ENCODE measurements around the gene SEC61A2.

SEC61A2 gene

GRCh38 chr10:12130237-12130872 lies 878 bp downstream of the SEC61A2 start:
- DNase-seq (ENCODE audit: low spot score), result peak; percentile 68
- TF ChIP-seq CTCF (IDR thresholded peaks at IDR 0.05; ENCODE audit: borderline replicate concordance, control extremely low read depth, extremely low read depth, insufficient read depth, missing control alignments), result peak; percentile 28
- in situ Hi-C loops (cut with MboI; ENCODE audit: low sequenced_read_pairs, unreplicated experiment), result no loop called here

DNA sequence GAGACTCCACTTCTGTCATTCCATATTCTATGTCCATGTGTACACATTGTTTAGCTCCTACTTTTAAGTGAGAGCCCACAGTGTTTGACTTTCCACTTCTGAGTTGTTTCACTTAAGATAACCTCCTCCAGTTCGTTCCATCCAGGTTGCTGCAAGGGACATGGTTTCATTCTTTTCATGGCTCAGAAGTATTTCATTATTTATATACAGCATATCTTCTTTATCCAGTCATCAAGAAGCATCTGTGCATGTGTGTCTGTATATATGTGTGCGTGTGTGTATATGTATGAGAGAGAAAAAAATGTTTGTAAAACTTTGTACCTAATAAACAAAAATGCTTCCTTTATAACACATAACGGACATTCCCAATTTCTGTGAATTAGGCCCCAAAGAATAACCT lies 6.2 kb downstream of the SEC61A2 start:
- no peak for TF ChIP-seq CTCF (IDR thresholded peaks at IDR 0.05; ENCODE audit: borderline replicate concordance, control extremely low read depth, extremely low read depth, insufficient read depth, missing control alignments)
- in situ Hi-C loops (cut with MboI; ENCODE audit: low sequenced_read_pairs, unreplicated experiment), result no loop called here
- no peak for DNase-seq (ENCODE audit: low spot score)

GRCh38 chr10:12140038-12140437 lies 10.6 kb downstream of the SEC61A2 start:
- DNase-seq (ENCODE audit: low spot score), result no peak
- in situ Hi-C loops (cut with MboI; ENCODE audit: low sequenced_read_pairs, unreplicated experiment), result no loop called here
- TF ChIP-seq CTCF (IDR thresholded peaks at IDR 0.05; ENCODE audit: borderline replicate concordance, control extremely low read depth, extremely low read depth, insufficient read depth, missing control alignments), result no peak

GRCh38 chr10:12144538-12144937 lies 15.1 kb downstream of the SEC61A2 start:
- TF ChIP-seq CTCF (IDR thresholded peaks at IDR 0.05; ENCODE audit: borderline replicate concordance, control extremely low read depth, extremely low read depth, insufficient read depth, missing control alignments), result no peak
- in situ Hi-C loops (cut with MboI; ENCODE audit: low sequenced_read_pairs, unreplicated experiment), result no loop called here
- no peak for DNase-seq (ENCODE audit: low spot score)

DNA sequence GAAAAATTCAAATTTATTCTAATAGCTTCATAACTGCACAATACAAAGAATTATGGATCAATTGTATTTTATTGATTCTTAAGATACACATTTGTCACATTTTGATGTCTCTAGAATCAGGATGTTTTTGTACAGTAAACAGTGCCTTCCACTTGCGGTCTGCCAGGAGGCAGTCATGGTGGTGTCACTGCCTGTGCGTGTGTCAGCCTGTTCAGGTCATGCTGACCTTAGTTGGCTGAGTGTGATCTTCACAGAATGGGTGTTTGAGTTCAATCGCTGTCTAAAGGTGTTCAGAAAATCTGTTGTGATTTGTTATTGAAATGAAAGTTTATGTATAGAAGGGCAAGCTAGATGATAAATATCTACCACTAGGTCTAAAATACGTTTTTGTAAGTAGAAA lies 20.7 kb downstream of the SEC61A2 start:
- in situ Hi-C loops (cut with MboI; ENCODE audit: low sequenced_read_pairs, unreplicated experiment), result no loop called here
- no peak for TF ChIP-seq CTCF (IDR thresholded peaks at IDR 0.05; ENCODE audit: borderline replicate concordance, control extremely low read depth, extremely low read depth, insufficient read depth, missing control alignments)
- DNase-seq (ENCODE audit: low spot score), result no peak

DNA sequence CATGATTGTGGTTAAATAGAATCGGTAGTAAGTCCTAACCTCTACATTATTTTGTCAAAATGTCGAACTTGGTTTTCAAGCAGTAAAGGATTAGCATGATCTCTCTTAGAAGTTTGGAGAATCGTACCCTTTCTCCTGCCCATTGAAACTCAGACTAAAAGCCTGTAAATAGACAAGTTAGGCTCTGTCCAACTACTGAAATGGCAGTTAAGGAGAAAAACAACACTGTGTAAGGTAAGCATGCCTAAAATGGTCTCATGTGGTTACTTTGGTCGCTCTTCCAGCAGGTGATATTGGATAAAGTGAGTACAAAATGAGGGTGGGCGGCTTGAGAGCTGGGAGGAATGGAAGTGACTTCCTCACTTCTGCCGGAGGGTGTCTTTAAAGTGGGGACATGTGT lies 25.0 kb downstream of the SEC61A2 start:
- no peak for DNase-seq (ENCODE audit: low spot score)
- no peak for TF ChIP-seq CTCF (IDR thresholded peaks at IDR 0.05; ENCODE audit: borderline replicate concordance, control extremely low read depth, extremely low read depth, insufficient read depth, missing control alignments)
- in situ Hi-C loops (cut with MboI; ENCODE audit: low sequenced_read_pairs, unreplicated experiment), result no loop called here

Data from GM13976 (cell line).